Measurements from ENCODE around the gene CDK3. TPM values are rescaled to one million over a fixed set of nuclear protein-coding genes. Genes with fewer than 3 reads are reported as not detected.
A peak's percentile ranks its signal among the peaks of the same experiment; 100 is the strongest.

Gene CDK3
- total RNA-seq, 4 donors from 2014 or later = 0.65 to 2.2 (median 1.2) TPM; not detected in 1

GRCh38 chr17:76013377-76013932, 12.8 kb downstream of the CDK3 start:
- TF ChIP-seq POLR2A (IDR thresholded peaks at IDR 0.05; ENCODE audit: low read depth) (no peak), POLR2AphosphoS5 (IDR thresholded peaks at IDR 0.05) (no peak), CTCF (IDR thresholded peaks at IDR 0.05) (no peak)
- intact Hi-C loops (cut with DNase I) = no loop called here
- 71% methylated on average over 15 of the region's 15 CpGs for WGBS
- DNase-seq (ENCODE audit: extremely low spot score) = no peak
- Histone ChIP-seq H3K36me3 (no peaks in the 10 kb centered on the region), H3K27ac (replicated peaks in 1 of 4) (no peak overlapping the region), H3K27me3 (peaks cover 0 to 9% (median 0%) of the 10 kb centered on the region in 4 donors), H3K4me3 (no peak overlapping the region), H3K4me1 (peaks cover 0 to 9% (median 7%) of the 10 kb centered on the region in 4 donors), H3K9me3 (no peaks in the 10 kb centered on the region)

- intact Hi-C loops (cut with DNase I) = no loop called here
These were observed 13.7 kb downstream of the CDK3 start for GRCh38 chr17:76014100-76014924.

GRCh38 chr17:76014925-76015261, 14.2 kb downstream of the CDK3 start:
- Histone ChIP-seq H3K9me3 (no peaks in the 10 kb centered on the region), H3K36me3 (no peaks in the 10 kb centered on the region), H3K27ac (replicated peaks in 1 of 4) (no peak overlapping the region), H3K4me3 (no peak overlapping the region), H3K27me3 (peaks cover 0 to 9% (median 0%) of the 10 kb centered on the region in 4 donors), H3K4me1 (peaks cover 0 to 9% (median 7%) of the 10 kb centered on the region in 4 donors)
- TF ChIP-seq CTCF (IDR thresholded peaks at IDR 0.05) (no peak), POLR2A (IDR thresholded peaks at IDR 0.05; ENCODE audit: low read depth) (no peak), EP300 (IDR thresholded peaks at IDR 0.05) (no peak), POLR2AphosphoS5 (IDR thresholded peaks at IDR 0.05) (no peak)
- no peak for DNase-seq (ENCODE audit: extremely low spot score)
- WGBS = 97% methylated on average over 6 of the region's 26 CpGs
- intact Hi-C loops (cut with DNase I) = no loop called here

More at GRCh38 chr17:76014100-76014924, 13.7 kb downstream of the CDK3 start:
- H3K27ac ChIP-seq (replicated peaks in 1 of 4) = no peak overlapping the region
- peaks cover 0 to 9% (median 0%) of the 10 kb centered on the region in 4 donors for H3K27me3 ChIP-seq
- WGBS = 7% methylated on average over 11 of the region's 19 CpGs
- no peak overlapping the region for H3K4me3 ChIP-seq
- H3K36me3 ChIP-seq = no peaks in the 10 kb centered on the region
- TF ChIP-seq POLR2AphosphoS5 (IDR thresholded peaks at IDR 0.05) (peak in 1 of 2 donors; percentile 38), EP300 (IDR thresholded peaks at IDR 0.05) (no peak), CTCF (IDR thresholded peaks at IDR 0.05) (peak in 2 of 3 experiments; percentile 80 to 87), POLR2A (IDR thresholded peaks at IDR 0.05; ENCODE audit: low read depth) (no peak)
- peaks cover 0 to 9% (median 7%) of the 10 kb centered on the region in 4 donors for H3K4me1 ChIP-seq
- DNase-seq (ENCODE audit: extremely low spot score) = no peak
- no peaks in the 10 kb centered on the region for H3K9me3 ChIP-seq

GRCh38 chr17:76017481-76018339, 17.1 kb downstream of the CDK3 start:
- intact Hi-C loops (cut with DNase I) = no loop called here
- peaks cover 0 to 9% (median 7%) of the 10 kb centered on the region in 4 donors for H3K4me1 ChIP-seq
- WGBS = 93% methylated on average over 13 of the region's 21 CpGs
- H3K4me3 ChIP-seq = no peak overlapping the region
- H3K27me3 ChIP-seq = peaks cover 0 to 21% (median 0%) of the 10 kb centered on the region in 4 donors
- H3K27ac ChIP-seq (replicated peaks in 1 of 4) = no peak overlapping the region
- no peaks in the 10 kb centered on the region for H3K9me3 ChIP-seq
- no peaks in the 10 kb centered on the region for H3K36me3 ChIP-seq
- no peak for DNase-seq (ENCODE audit: extremely low spot score)
- TF ChIP-seq CTCF (IDR thresholded peaks at IDR 0.05) = no peak
- no peak for TF ChIP-seq POLR2A (IDR thresholded peaks at IDR 0.05; ENCODE audit: low read depth)
- TF ChIP-seq POLR2AphosphoS5 (IDR thresholded peaks at IDR 0.05) = no peak
- TF ChIP-seq EP300 (IDR thresholded peaks at IDR 0.05) = no peak
